PC-3 (cell line): ENCODE measurements around the gene BCAS3.
"Not testable (repeated sequence)": the region's sequence is repeated elsewhere in the genome, so short reads cannot be mapped to it uniquely, and the experiment has no call there.

Experiments used
- CTCF ChIP-seq: fragments of 300-600 bp; sonication (generic); conservative IDR thresholded peaks from 2 replicates; pipeline ENCODE4 v1.5.1; 2017; ENCODE audit warnings: antibody characterized with exemption, low read depth, mild to moderate bottlenecking, low read length
- EZH2 ChIP-seq: fragments of 300-600 bp; sonication (generic); IDR thresholded peaks from one replicate; pipeline ENCODE4 v1.6.1; 2017; ENCODE audit warnings: antibody characterized with exemption, mild to moderate bottlenecking, low read length; ENCODE audit not compliant: unreplicated experiment

- not testable (repeated sequence) for TF ChIP-seq CTCF, EZH2
Measured at GRCh38 chr17:61244988-61245387, 567.3 kb downstream of the BCAS3 start.
